ENCODE data around the gene CRTC1.

CRTC1 gene

GRCh38 chr19:18771328-18772242 is 88.1 kb downstream of the CRTC1 start:
- no peak overlapping the region for H3K4me3 ChIP-seq (ENCODE audit: low read length)
- peak; percentile 43 for TF ChIP-seq CTCF (IDR thresholded peaks at IDR 0.05; ENCODE audit: insufficient read depth, low read depth, low read length, missing control alignments)
- no peak for DNase-seq (ENCODE audit: low read depth)

- TF ChIP-seq CTCF (IDR thresholded peaks at IDR 0.05; ENCODE audit: insufficient read depth, low read depth, low read length, missing control alignments) = peak; percentile 53
- H3K4me3 ChIP-seq (ENCODE audit: low read length) = no peak overlapping the region
- peak; percentile 86 for DNase-seq (ENCODE audit: low read depth)
Measured at GRCh38 chr19:18772620-18773587, 89.4 kb downstream of the CRTC1 start.

GRCh38 chr19:18773682-18774081 is 90.2 kb downstream of the CRTC1 start:
- TF ChIP-seq CTCF (IDR thresholded peaks at IDR 0.05; ENCODE audit: insufficient read depth, low read depth, low read length, missing control alignments) = no peak
- H3K4me3 ChIP-seq (ENCODE audit: low read length) = no peak overlapping the region
- no peak for DNase-seq (ENCODE audit: low read depth)

GRCh38 chr19:18774107-18774506 is 90.6 kb downstream of the CRTC1 start:
- DNase-seq (ENCODE audit: low read depth) = no peak
- no peak for TF ChIP-seq CTCF (IDR thresholded peaks at IDR 0.05; ENCODE audit: insufficient read depth, low read depth, low read length, missing control alignments)
- H3K4me3 ChIP-seq (ENCODE audit: low read length) = no peak overlapping the region

GRCh38 chr19:18774782-18775444 is 91.4 kb downstream of the CRTC1 start:
- no peak for TF ChIP-seq CTCF (IDR thresholded peaks at IDR 0.05; ENCODE audit: insufficient read depth, low read depth, low read length, missing control alignments)
- H3K4me3 ChIP-seq (ENCODE audit: low read length) = no peak overlapping the region
- DNase-seq (ENCODE audit: low read depth) = no peak

GRCh38 chr19:18775586-18776287 is 92.3 kb downstream of the CRTC1 start:
- no peak for DNase-seq (ENCODE audit: low read depth)
- TF ChIP-seq CTCF (IDR thresholded peaks at IDR 0.05; ENCODE audit: insufficient read depth, low read depth, low read length, missing control alignments) = no peak
- no peak overlapping the region for H3K4me3 ChIP-seq (ENCODE audit: low read length)

Measured in epithelial cell of esophagus (primary cell).